PFSK-1 (cell line): ENCODE data around the gene KRTAP10-6.

ENCODE experiments used
- POLR2AphosphoS5 ChIP-seq: IDR thresholded peaks from 2 replicates; pipeline ENCODE4 v1.6.1; 2012; ENCODE audit warnings: low read depth, mild to moderate bottlenecking, control low read depth, low read length, moderate library complexity
- SIN3A ChIP-seq: IDR thresholded peaks from 2 replicates; pipeline ENCODE4 v1.6.1; 2012; ENCODE audit warnings: mild to moderate bottlenecking, low read length, moderate library complexity, borderline replicate concordance; ENCODE audit not compliant: insufficient read depth

DNA sequence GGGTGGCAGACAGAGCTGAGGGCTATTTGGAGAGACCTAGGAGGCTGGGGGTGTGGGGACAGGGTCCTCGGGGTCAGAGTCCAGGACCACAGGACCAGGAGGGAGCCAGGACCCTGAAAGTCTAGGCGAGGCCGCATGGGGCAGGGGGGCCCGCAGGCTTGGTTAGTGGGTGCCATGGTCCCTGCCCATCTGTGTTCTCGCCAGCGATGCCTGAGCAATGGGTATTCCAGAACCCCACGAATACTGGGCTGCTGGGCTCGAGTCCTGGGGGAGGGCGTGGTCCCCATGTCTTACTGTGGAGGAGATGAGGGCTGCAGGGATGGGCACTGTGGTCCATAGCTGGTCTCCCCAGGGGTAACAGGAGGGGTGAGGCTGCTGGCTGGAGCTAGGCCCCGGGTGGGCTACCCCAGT is 2.0 kb downstream of the KRTAP10-6 start:
- no peak for TF ChIP-seq POLR2AphosphoS5
- TF ChIP-seq SIN3A, result no peak
